Measurements from ENCODE around the gene STMND1. TPM values are rescaled to one million over a fixed set of nuclear protein-coding genes. Genes with fewer than 3 reads are reported as not detected.

The STMND1 gene
- total RNA-seq, 2 experiments from 2014 or later = not detected

GRCh38 chr6:17169291-17169690, 67.4 kb downstream of the STMND1 start:
- ChIA-PET POLR2A (no interaction called here), CTCF (interaction anchor here (1.5 to 1.7 kb wide), 2 partner anchors 13 to 14 kb away, joined by 4 to 9 read pairs; no protein-coding TSS in a partner anchor)
- Mint-ChIP-seq H3K27me3 (peaks cover 6% of the 10 kb centered on the region), H3K4me1 (ENCODE audit: low read depth) (no peaks in the 10 kb centered on the region), H3K27ac (no peak overlapping the region), H3K9me3 (no peaks in the 10 kb centered on the region), H3K4me3 (no peak overlapping the region), H3K36me3 (ENCODE audit: low read depth) (no peaks in the 10 kb centered on the region)
- TF ChIP-seq, protein P1, sequence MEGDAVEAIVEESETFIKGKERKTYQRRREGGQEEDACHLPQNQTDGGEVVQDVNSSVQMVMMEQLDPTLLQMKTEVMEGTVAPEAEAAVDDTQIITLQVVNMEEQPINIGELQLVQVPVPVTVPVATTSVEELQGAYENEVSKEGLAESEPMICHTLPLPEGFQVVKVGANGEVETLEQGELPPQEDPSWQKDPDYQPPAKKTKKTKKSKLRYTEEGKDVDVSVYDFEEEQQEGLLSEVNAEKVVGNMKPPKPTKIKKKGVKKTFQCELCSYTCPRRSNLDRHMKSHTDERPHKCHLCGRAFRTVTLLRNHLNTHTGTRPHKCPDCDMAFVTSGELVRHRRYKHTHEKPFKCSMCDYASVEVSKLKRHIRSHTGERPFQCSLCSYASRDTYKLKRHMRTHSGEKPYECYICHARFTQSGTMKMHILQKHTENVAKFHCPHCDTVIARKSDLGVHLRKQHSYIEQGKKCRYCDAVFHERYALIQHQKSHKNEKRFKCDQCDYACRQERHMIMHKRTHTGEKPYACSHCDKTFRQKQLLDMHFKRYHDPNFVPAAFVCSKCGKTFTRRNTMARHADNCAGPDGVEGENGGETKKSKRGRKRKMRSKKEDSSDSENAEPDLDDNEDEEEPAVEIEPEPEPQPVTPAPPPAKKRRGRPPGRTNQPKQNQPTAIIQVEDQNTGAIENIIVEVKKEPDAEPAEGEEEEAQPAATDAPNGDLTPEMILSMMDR (IDR thresholded peaks at IDR 0.05) = no peak
- ATAC-seq (no peak), DNase-seq (no peak)
- intact Hi-C loops (cut with micrococcal nuclease) = no loop called here

- POLR2A ChIA-PET = no interaction called here
- CTCF ChIA-PET = interaction anchor here (1.5 to 1.7 kb wide), 2 partner anchors 13 to 14 kb away, joined by 4 to 9 read pairs; no protein-coding TSS in a partner anchor
- no peaks in the 10 kb centered on the region for H3K9me3 Mint-ChIP-seq
- no peak for DNase-seq
- no peak for ATAC-seq
- intact Hi-C loops (cut with micrococcal nuclease) = no loop called here
- peaks cover 6% of the 10 kb centered on the region for H3K27me3 Mint-ChIP-seq
- no peak overlapping the region for H3K4me3 Mint-ChIP-seq
- H3K36me3 Mint-ChIP-seq (ENCODE audit: low read depth) = no peaks in the 10 kb centered on the region
- TF ChIP-seq, protein P1 (IDR thresholded peaks at IDR 0.05) = no peak
- H3K4me1 Mint-ChIP-seq (ENCODE audit: low read depth) = no peaks in the 10 kb centered on the region
- no peak overlapping the region for H3K27ac Mint-ChIP-seq
Measured at GRCh38 chr6:17169711-17170110, 67.9 kb downstream of the STMND1 start.

DNA sequence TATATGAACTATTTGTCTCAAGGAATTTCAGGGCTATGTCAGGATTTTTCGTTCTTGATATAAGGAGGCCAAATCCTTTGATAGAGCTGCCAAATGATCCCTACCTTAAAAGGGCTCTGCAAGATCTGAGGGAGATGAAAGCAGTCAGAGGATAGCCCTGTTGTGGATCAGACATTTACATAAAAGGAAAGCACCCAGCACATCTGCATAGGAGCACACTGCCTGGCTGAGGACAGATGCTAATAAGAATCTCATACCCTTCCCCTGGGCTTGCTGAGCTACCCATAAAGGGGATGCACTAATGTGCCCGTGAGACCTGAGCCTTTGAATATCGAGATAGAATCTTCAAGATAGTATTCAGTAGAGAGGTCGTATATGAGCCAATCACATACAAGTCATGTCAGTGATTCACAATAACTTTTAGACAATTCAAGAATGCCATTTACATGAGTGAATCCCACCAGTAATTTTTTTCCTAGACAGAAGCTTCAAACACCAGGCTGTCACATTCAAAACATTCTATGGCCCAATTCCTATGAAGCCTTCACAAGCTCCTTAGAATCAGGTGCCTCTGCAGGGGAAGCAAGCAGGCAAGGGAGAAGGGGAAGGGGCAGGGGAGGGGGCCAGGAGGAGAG, 71.1 kb downstream of the STMND1 start:
- POLR2A ChIA-PET = no interaction called here
- Mint-ChIP-seq H3K9me3 (no peaks in the 10 kb centered on the region), H3K4me1 (ENCODE audit: low read depth) (no peaks in the 10 kb centered on the region), H3K36me3 (ENCODE audit: low read depth) (no peaks in the 10 kb centered on the region), H3K27me3 (peaks cover 2% of the 10 kb centered on the region), H3K4me3 (no peak overlapping the region), H3K27ac (no peak overlapping the region)
- ATAC-seq (no peak), DNase-seq (no peak)
- CTCF ChIA-PET = no interaction called here
- intact Hi-C loops (cut with micrococcal nuclease) = no loop called here
- TF ChIP-seq, protein P1 (IDR thresholded peaks at IDR 0.05) = no peak

- ATAC-seq (no peak), DNase-seq (no peak)
- no peak overlapping the region for H3K27ac Mint-ChIP-seq
- TF ChIP-seq, protein P1 (IDR thresholded peaks at IDR 0.05) = no peak
- ChIA-PET POLR2A (no interaction called here), CTCF (no interaction called here)
- no peaks in the 10 kb centered on the region for H3K36me3 Mint-ChIP-seq (ENCODE audit: low read depth)
- peaks cover 3% of the 10 kb centered on the region for H3K27me3 Mint-ChIP-seq
- no peaks in the 10 kb centered on the region for H3K9me3 Mint-ChIP-seq
- intact Hi-C loops (cut with micrococcal nuclease) = no loop called here
- no peak overlapping the region for H3K4me3 Mint-ChIP-seq
- H3K4me1 Mint-ChIP-seq (ENCODE audit: low read depth) = no peaks in the 10 kb centered on the region
Measured at GRCh38 chr6:17178326-17178725, 76.5 kb downstream of the STMND1 start.

DNA sequence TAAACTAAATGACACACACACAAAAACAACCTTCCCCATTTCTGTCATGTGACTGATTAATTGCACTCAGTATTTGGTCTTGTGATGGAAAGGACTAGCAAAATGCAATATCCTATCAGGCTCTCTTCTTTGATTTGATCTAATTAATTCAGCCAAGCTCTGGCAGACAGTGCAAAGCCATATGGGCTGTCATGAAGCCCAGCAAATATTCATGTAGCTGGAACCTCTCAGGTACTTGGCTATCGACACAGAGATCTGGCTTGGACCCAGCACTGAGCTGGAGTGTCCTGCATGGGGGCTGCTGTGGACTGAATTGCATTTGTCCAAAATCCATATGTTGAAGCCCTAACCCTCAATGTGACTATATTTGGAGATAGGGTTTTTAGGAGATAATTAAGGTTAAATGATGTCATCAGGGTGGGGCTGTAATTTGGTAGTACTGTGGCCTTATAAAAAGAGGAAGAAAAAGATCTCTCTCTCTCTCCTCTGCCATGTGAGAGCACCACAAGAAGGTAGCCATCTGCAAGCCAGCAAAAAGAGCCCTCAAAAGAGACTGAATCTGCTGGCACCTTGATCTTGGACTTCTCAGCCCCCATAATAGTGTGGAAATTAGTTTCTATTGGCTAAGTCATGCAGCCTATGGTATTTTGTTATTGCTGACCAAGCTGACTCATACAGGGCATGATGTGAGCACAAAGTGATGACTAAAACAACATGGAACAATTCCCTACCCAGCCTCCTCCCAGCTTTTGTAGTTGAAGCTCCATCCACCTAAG, 77.1 kb downstream of the STMND1 start:
- Mint-ChIP-seq H3K27me3 (peaks cover 6% of the 10 kb centered on the region), H3K9me3 (no peaks in the 10 kb centered on the region), H3K4me3 (no peak overlapping the region), H3K27ac (no peak overlapping the region), H3K4me1 (ENCODE audit: low read depth) (no peaks in the 10 kb centered on the region), H3K36me3 (ENCODE audit: low read depth) (no peaks in the 10 kb centered on the region)
- ChIA-PET CTCF (no interaction called here), POLR2A (no interaction called here)
- TF ChIP-seq, protein P1 (IDR thresholded peaks at IDR 0.05) = no peak
- DNase-seq = no peak
- intact Hi-C loops (cut with micrococcal nuclease) = no loop called here
- ATAC-seq = no peak

Data from activated CD8-positive, alpha-beta T cell treated with anti-CD3 and anti-CD28 coated beads for 36 hours (primary cell).